HG03066 (cell line): Measurements from ENCODE around the gene MAD1L1.
A peak's percentile ranks its signal among the peaks of the same experiment; 100 is the strongest.
"Not testable (repeated sequence)": the region's sequence is repeated elsewhere in the genome, so short reads cannot be mapped to it uniquely, and the experiment has no call there.

Source experiments
- ATAC-seq: cut with Tn5 transposase; IDR thresholded peaks from one replicate; pipeline ENCODE4 v1.9.1; 2021; ENCODE audit warnings: low read depth; ENCODE audit not compliant: unreplicated experiment

Gene MAD1L1

GRCh38 chr7:2232766-2233520 is at the start of gene MAD1L1:
TSS of gene MAD1L1 (minus strand) at chr7:2232945. CDS start at chr7:2230133, 2,812 bp downstream.
- peak; percentile 63 for ATAC-seq

- no peak for ATAC-seq
These were observed 49.5 kb upstream of the MAD1L1 start for GRCh38 chr7:2282185-2282751.

GRCh38 chr7:2281541-2281940 is 48.8 kb upstream of the MAD1L1 start:
- no peak for ATAC-seq

GRCh38 chr7:2280424-2280823 is 47.7 kb upstream of the MAD1L1 start:
- no peak for ATAC-seq

GRCh38 chr7:2279896-2280295 is 47.2 kb upstream of the MAD1L1 start:
- no peak for ATAC-seq

GRCh38 chr7:2278026-2278425 is 45.3 kb upstream of the MAD1L1 start:
- no peak for ATAC-seq

GRCh38 chr7:2276107-2276506 is 43.4 kb upstream of the MAD1L1 start:
- no peak for ATAC-seq

GRCh38 chr7:2275101-2275500 is 42.4 kb upstream of the MAD1L1 start:
- ATAC-seq, result no peak

GRCh38 chr7:2274666-2275065 is 41.9 kb upstream of the MAD1L1 start:
- no peak for ATAC-seq

- ATAC-seq, result no peak
These were observed 41.1 kb upstream of the MAD1L1 start for GRCh38 chr7:2273866-2274265.

- ATAC-seq, result no peak
These were observed 39.3 kb upstream of the MAD1L1 start for GRCh38 chr7:2272031-2272430.

GRCh38 chr7:2271273-2272026 is 38.7 kb upstream of the MAD1L1 start:
- no peak for ATAC-seq

GRCh38 chr7:2270495-2270894 is 37.8 kb upstream of the MAD1L1 start:
- ATAC-seq, result no peak

- ATAC-seq, result no peak
These were observed 37.3 kb upstream of the MAD1L1 start for GRCh38 chr7:2269991-2270460.

- ATAC-seq, result not testable (repeated sequence)
These were observed 36.6 kb upstream of the MAD1L1 start for GRCh38 chr7:2269089-2269990.

- no peak for ATAC-seq
These were observed 34.2 kb upstream of the MAD1L1 start for GRCh38 chr7:2266911-2267310.

- ATAC-seq, result no peak
These were observed 31.4 kb upstream of the MAD1L1 start for GRCh38 chr7:2264158-2264557.

GRCh38 chr7:2263176-2263575 is 30.4 kb upstream of the MAD1L1 start:
- ATAC-seq, result no peak

GRCh38 chr7:2261611-2262010 is 28.9 kb upstream of the MAD1L1 start:
- ATAC-seq, result no peak

GRCh38 chr7:2260820-2261219 is 28.1 kb upstream of the MAD1L1 start:
- ATAC-seq, result no peak
